HL-60/S4 treated with phorbol 12-myristate 13-acetate at 8.2 ng/mL for 4 days and 3 days (cell line): Measurements from ENCODE around the gene HSD17B4.

Experiments
- in situ Hi-C: fragments of 300-500 bp; cut with MboI; formaldehyde crosslinking; loops from 2 replicates; pipeline ENCODE4 v1.15.0; 2022; ENCODE audit warnings: low sequenced_read_pairs

HSD17B4 gene

GRCh38 chr5:119583684-119584083 is 131.4 kb downstream of the HSD17B4 start:
- in situ Hi-C loops = no loop called here
